GM12873 (cell line): ENCODE results near the gene TMEM35A.

Experiments used
- TF ChIP-seq, protein P1 (sequence below): IDR thresholded peaks from 2 replicates; pipeline ENCODE4 v1.5.1; 2012; ENCODE audit warnings: low read depth, mild to moderate bottlenecking, moderate library complexity, low read length, control low read depth; ENCODE audit not compliant: insufficient read depth; ENCODE audit errors: missing control alignments

TMEM35A gene

GRCh38 chrX:101057093-101057714, 21.5 kb upstream of the TMEM35A start:
- TF ChIP-seq, protein P1, sequence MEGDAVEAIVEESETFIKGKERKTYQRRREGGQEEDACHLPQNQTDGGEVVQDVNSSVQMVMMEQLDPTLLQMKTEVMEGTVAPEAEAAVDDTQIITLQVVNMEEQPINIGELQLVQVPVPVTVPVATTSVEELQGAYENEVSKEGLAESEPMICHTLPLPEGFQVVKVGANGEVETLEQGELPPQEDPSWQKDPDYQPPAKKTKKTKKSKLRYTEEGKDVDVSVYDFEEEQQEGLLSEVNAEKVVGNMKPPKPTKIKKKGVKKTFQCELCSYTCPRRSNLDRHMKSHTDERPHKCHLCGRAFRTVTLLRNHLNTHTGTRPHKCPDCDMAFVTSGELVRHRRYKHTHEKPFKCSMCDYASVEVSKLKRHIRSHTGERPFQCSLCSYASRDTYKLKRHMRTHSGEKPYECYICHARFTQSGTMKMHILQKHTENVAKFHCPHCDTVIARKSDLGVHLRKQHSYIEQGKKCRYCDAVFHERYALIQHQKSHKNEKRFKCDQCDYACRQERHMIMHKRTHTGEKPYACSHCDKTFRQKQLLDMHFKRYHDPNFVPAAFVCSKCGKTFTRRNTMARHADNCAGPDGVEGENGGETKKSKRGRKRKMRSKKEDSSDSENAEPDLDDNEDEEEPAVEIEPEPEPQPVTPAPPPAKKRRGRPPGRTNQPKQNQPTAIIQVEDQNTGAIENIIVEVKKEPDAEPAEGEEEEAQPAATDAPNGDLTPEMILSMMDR, result no peak

DNA sequence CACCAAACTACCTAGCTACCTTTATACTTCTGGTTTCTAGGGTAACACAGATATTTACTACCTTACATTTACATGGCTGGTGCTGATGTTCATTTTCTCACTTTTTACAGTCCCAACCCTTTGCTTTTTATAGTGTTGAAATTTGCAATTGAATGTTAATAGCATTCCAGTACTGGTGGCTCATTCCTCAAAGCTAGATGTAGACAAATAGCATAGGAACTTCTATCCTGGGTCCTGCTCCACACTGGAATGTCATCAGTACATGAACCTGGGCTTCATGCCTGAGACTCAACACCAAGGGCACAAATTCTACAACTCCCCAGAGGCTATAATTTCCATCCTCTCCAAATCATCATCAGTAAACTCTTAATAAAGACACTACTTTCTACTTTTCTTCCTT, 16.5 kb upstream of the TMEM35A start:
- TF ChIP-seq, protein P1, result no peak

- TF ChIP-seq, protein P1, result no peak
These were observed 7.1 kb upstream of the TMEM35A start for GRCh38 chrX:101071582-101071981.

- TF ChIP-seq, protein P1, result no peak
These were observed 1.1 kb downstream of the TMEM35A start for GRCh38 chrX:101079736-101080270.

- TF ChIP-seq, protein P1, result no peak
These were observed 1.8 kb downstream of the TMEM35A start for GRCh38 chrX:101080326-101081124.

DNA sequence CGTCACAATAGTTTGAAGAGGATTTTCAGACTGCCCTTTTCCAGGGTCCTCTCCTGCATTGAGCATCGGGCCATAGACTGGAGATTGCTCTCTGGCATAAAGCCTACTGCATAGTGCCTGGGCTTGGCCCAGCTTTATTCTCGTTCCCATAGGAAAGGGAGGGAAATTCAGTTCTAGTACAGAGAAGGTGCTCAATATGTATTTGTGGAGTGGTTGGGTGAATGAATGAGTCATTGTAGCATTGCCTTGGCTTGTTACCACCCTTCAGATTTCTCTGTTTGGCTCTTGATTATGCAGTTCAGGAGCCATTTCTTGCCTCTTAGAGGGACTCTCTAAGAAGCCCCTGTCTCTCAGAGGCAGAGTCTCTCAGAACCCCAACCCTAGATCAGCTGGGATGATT, 2.6 kb downstream of the TMEM35A start:
- TF ChIP-seq, protein P1, result no peak

- TF ChIP-seq, protein P1, result no peak
These were observed 13.1 kb downstream of the TMEM35A start for GRCh38 chrX:101091817-101092216.
